HepG2 (cell line): ENCODE data around the gene C14orf93. TPM values are rescaled to one million over a fixed set of nuclear protein-coding genes. Genes with fewer than 3 reads are reported as not detected.

Source experiments
- AHR ChIP-seq: IDR thresholded peaks from 2 replicates; pipeline ENCODE4 v1.6.1; 2018; ENCODE audit warnings: missing genetic modification reagents, missing compliant biosample characterization
- CENPT ChIP-seq: sonication (generic); formaldehyde crosslinking; IDR thresholded peaks from 2 replicates; pipeline ENCODE4 v1.8.0; 2022; ENCODE audit warnings: low read depth, mild to moderate bottlenecking, moderate library complexity, missing genetic modification reagents
- IRX3 ChIP-seq: sonication (generic); formaldehyde crosslinking; IDR thresholded peaks from 2 replicates; pipeline ENCODE4 v1.8.1; 2023; ENCODE audit warnings: mild to moderate bottlenecking, low read depth, missing genetic modification reagents, borderline replicate concordance
- KLF6 ChIP-seq: IDR thresholded peaks from 2 replicates; pipeline ENCODE4 v1.8.0; 2016; ENCODE audit warnings: missing biosample characterization, missing genetic modification reagents
- MAZ ChIP-seq, 2 experiments: sonication (generic) in 1 of 2; formaldehyde crosslinking in 1 of 2; IDR thresholded peaks; 2 replicates each; pipeline versions ENCODE4 v1.5.0 to v1.6.1; 2012 to 2020; ENCODE audit warnings: low read depth in 2 of 2, mild to moderate bottlenecking in 2 of 2, borderline replicate concordance in 1 of 2, improper control_type of control experiment in 1 of 2, low read length in 1 of 2, missing genetic modification reagents in 1 of 2, moderate library complexity in 1 of 2
- NFATC3 ChIP-seq: sonication (generic); formaldehyde crosslinking; IDR thresholded peaks from 2 replicates; pipeline ENCODE4 v1.5.1; 2020; ENCODE audit warnings: mild to moderate bottlenecking, missing genetic modification reagents
- NFRKB ChIP-seq: fragments of 450-650 bp; IDR thresholded peaks from 2 replicates; pipeline ENCODE4 v1.6.1; 2017
- ZBTB7A ChIP-seq: sonication (generic); formaldehyde crosslinking; IDR thresholded peaks from 2 replicates; pipeline ENCODE4 v1.8.0; 2022; ENCODE audit warnings: mild to moderate bottlenecking, missing genetic modification reagents
- ZFP37 ChIP-seq: sonication (generic); formaldehyde crosslinking; IDR thresholded peaks from 2 replicates; pipeline ENCODE4 v1.4.0; 2020; ENCODE audit warnings: missing genetic modification reagents, borderline replicate concordance
- ZMYM3 ChIP-seq: sonication (generic); formaldehyde crosslinking; IDR thresholded peaks from 2 replicates; pipeline ENCODE4 v1.5.1; 2020; ENCODE audit warnings: mild to moderate bottlenecking, missing genetic modification reagents
- ZNF225 ChIP-seq: sonication (generic); formaldehyde crosslinking; IDR thresholded peaks from 2 replicates; pipeline ENCODE4 v1.4.0; 2020; ENCODE audit warnings: mild to moderate bottlenecking, missing genetic modification reagents
- ZNF510 ChIP-seq: sonication (generic); formaldehyde crosslinking; IDR thresholded peaks from 2 replicates; pipeline ENCODE4 v1.4.0; 2020; ENCODE audit warnings: low read depth, mild to moderate bottlenecking, missing genetic modification reagents
- polyA plus RNA-seq, 8 experiments: library from polyadenylated mRNA; depleted of rRNA in 3 of 8; stranded (reverse) in 7 of 8; unstranded in 1 of 8; fragments of >200 nt; fragmentation: Illumina TruSeq in 4 of 8; extraction: Trizol in 4 of 8; gene quantifications; 2 replicates each; pipeline versions ENCODE4 v1.2.1 to v1.2.3, GENCODE V29; 2011 to 2016; ENCODE audit warnings: low read depth in 4 of 8, missing spikeins in 1 of 8, mixed read lengths in 1 of 8; ENCODE audit not compliant: insufficient read depth in 1 of 8
- total RNA-seq, 5 experiments: library from RNA; depleted of rRNA; stranded (reverse); fragments of >200 nt; fragmentation: Illumina TruSeq; extraction: Trizol; gene quantifications; 2 replicates each; pipeline ENCODE4 v1.2.3, GENCODE V29; 2016; ENCODE audit warnings: low read depth in 1 of 5
- TF ChIP-seq, protein P1 (sequence below): sonication (generic); formaldehyde crosslinking; IDR thresholded peaks from 2 replicates; pipeline ENCODE4 v1.4.0; 2020; ENCODE audit warnings: mild to moderate bottlenecking, missing genetic modification reagents
- TF ChIP-seq, protein P2 (sequence below): sonication (generic); formaldehyde crosslinking; IDR thresholded peaks from 2 replicates; pipeline ENCODE4 v1.8.0; 2022; ENCODE audit warnings: mild to moderate bottlenecking, missing genetic modification reagents, moderate library complexity
- TF ChIP-seq, protein P3 (sequence below): IDR thresholded peaks from 2 replicates; pipeline ENCODE4 v1.6.1; 2016; ENCODE audit warnings: mild to moderate bottlenecking
- TF ChIP-seq, protein P4 (sequence below): sonication (generic); formaldehyde crosslinking; IDR thresholded peaks from 2 replicates; pipeline ENCODE4 v1.8.0; 2022; ENCODE audit warnings: mild to moderate bottlenecking, missing genetic modification reagents, borderline replicate concordance
- TF ChIP-seq, protein P5 (sequence below): sonication (generic); formaldehyde crosslinking; IDR thresholded peaks from 2 replicates; pipeline ENCODE4 v1.4.0; 2020; ENCODE audit warnings: low read depth, mild to moderate bottlenecking, missing genetic modification reagents

Gene C14orf93
- total and polyA plus RNA-seq, 2 of the 13 experiments (the other 11 are each of a cell fraction or from before 2014, with no cell fraction given), result 11.4 to 22.5 TPM

DNA sequence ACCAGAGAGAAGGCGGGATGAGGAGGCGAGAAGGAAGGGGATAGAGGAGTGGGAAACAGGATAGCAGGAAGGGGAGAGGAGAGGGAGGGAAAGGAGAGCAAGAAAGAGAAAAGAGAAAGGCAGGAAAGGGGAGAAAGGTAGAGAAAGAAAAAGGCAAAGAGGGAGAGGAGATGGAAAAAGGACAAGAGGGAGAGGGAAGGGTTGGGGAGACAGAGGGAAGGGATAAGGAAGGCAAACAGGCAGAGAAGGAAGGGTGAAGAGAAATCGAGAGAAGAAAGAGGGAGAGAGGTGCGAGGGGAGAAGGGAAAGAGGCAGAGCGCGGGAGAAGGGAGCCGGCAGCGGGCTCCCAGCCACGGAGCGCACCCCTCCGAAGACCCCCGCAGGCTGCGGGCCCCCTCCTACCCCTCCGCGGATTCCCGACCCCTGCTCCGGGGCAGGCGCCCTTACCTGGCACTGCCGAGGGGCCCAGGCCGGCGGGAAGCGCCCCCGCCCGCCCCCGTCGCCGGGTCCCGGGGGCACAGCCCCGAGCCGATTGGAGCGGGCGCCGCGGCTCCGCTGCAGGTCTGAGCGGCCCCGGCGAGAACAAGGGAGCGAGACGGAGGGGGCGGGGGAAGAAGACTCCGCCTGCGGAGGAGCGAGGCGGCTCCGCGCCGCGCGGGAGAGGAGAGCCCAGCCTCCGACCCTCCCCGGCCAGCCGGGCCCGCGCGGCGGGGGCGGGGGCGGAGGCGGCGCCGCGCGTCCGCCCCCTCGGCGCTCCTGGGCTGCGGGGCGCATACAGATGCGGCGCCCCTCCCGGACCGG lies 47.2 kb upstream of the C14orf93 start, which contains the start of gene CDH24 (continued):
- TF ChIP-seq, protein P1, sequence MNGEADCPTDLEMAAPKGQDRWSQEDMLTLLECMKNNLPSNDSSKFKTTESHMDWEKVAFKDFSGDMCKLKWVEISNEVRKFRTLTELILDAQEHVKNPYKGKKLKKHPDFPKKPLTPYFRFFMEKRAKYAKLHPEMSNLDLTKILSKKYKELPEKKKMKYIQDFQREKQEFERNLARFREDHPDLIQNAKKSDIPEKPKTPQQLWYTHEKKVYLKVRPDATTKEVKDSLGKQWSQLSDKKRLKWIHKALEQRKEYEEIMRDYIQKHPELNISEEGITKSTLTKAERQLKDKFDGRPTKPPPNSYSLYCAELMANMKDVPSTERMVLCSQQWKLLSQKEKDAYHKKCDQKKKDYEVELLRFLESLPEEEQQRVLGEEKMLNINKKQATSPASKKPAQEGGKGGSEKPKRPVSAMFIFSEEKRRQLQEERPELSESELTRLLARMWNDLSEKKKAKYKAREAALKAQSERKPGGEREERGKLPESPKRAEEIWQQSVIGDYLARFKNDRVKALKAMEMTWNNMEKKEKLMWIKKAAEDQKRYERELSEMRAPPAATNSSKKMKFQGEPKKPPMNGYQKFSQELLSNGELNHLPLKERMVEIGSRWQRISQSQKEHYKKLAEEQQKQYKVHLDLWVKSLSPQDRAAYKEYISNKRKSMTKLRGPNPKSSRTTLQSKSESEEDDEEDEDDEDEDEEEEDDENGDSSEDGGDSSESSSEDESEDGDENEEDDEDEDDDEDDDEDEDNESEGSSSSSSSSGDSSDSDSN (CRISPR knock-in tag), result no peak
- TF ChIP-seq, protein P2, sequence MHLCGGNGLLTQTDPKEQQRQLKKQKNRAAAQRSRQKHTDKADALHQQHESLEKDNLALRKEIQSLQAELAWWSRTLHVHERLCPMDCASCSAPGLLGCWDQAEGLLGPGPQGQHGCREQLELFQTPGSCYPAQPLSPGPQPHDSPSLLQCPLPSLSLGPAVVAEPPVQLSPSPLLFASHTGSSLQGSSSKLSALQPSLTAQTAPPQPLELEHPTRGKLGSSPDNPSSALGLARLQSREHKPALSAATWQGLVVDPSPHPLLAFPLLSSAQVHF (CRISPR knock-in tag), result no peak; the same call in 1 of the 2 replicates
- TF ChIP-seq AHR (CRISPR knock-in tag), result no peak; the same call in none of the 2 replicates
- TF ChIP-seq ZNF225 (CRISPR knock-in tag), result no peak
- TF ChIP-seq CENPT (CRISPR knock-in tag), result no peak
- no peak for TF ChIP-seq MAZ (IDR thresholded peaks at IDR 0.05; ENCODE audit: borderline replicate concordance, low read depth, low read length)
- TF ChIP-seq MAZ (CRISPR knock-in tag; IDR thresholded peaks at IDR 0.05; ENCODE audit: low read depth), result no peak
- no peak for TF ChIP-seq NFATC3
- TF ChIP-seq, protein P3, sequence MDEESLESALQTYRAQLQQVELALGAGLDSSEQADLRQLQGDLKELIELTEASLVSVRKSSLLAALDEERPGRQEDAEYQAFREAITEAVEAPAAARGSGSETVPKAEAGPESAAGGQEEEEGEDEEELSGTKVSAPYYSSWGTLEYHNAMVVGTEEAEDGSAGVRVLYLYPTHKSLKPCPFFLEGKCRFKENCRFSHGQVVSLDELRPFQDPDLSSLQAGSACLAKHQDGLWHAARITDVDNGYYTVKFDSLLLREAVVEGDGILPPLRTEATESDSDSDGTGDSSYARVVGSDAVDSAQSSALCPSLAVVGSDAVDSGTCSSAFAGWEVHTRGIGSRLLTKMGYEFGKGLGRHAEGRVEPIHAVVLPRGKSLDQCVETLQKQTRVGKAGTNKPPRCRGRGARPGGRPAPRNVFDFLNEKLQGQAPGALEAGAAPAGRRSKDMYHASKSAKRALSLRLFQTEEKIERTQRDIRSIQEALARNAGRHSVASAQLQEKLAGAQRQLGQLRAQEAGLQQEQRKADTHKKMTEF (CRISPR knock-in tag), result no peak
- TF ChIP-seq ZMYM3, result no peak
- TF ChIP-seq IRX3, result no peak; the same call in 1 of the 2 replicates
- 0 out of 2 replicates have a peak, but pooled peaks have one; percentile 54 for TF ChIP-seq NFRKB
- no peak for TF ChIP-seq KLF6
- no peak for TF ChIP-seq ZFP37 (CRISPR knock-in tag)
- peak; percentile 49; the same call in 1 of the 2 replicates for TF ChIP-seq ZBTB7A
- TF ChIP-seq ZNF510 (CRISPR knock-in tag), result no peak
- TF ChIP-seq, protein P4, sequence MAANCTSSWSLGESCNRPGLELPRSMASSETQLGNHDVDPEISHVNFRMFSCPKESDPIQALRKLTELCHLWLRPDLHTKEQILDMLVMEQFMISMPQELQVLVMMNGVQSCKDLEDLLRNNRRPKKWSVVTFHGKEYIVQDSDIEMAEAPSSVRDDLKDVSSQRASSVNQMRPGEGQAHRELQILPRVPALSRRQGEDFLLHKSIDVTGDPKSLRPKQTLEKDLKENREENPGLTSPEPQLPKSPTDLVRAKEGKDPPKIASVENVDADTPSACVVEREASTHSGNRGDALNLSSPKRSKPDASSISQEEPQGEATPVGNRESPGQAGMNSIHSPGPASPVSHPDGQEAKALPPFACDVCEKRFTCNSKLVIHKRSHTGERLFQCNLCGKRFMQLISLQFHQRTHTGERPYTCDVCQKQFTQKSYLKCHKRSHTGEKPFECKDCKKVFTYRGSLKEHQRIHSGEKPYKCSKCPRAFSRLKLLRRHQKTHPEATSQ, result no peak
- TF ChIP-seq, protein P5, sequence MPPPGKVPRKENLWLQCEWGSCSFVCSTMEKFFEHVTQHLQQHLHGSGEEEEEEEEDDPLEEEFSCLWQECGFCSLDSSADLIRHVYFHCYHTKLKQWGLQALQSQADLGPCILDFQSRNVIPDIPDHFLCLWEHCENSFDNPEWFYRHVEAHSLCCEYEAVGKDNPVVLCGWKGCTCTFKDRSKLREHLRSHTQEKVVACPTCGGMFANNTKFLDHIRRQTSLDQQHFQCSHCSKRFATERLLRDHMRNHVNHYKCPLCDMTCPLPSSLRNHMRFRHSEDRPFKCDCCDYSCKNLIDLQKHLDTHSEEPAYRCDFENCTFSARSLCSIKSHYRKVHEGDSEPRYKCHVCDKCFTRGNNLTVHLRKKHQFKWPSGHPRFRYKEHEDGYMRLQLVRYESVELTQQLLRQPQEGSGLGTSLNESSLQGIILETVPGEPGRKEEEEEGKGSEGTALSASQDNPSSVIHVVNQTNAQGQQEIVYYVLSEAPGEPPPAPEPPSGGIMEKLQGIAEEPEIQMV (CRISPR knock-in tag), result no peak; the same call in 1 of the 2 replicates
